ENCODE data around the gene NEGR1. TPM values are rescaled to one million over a fixed set of nuclear protein-coding genes. Genes with fewer than 3 reads are reported as not detected.

Gene NEGR1
- total RNA-seq, 2 experiments from 2014 or later = not detected

- no TSS peak for BruUV-seq (replicated peaks)
- ChIA-PET POLR2A (no interaction called here), CTCF (ENCODE audit: unreplicated experiment) (no interaction called here)
- TF ChIP-seq, protein P1, sequence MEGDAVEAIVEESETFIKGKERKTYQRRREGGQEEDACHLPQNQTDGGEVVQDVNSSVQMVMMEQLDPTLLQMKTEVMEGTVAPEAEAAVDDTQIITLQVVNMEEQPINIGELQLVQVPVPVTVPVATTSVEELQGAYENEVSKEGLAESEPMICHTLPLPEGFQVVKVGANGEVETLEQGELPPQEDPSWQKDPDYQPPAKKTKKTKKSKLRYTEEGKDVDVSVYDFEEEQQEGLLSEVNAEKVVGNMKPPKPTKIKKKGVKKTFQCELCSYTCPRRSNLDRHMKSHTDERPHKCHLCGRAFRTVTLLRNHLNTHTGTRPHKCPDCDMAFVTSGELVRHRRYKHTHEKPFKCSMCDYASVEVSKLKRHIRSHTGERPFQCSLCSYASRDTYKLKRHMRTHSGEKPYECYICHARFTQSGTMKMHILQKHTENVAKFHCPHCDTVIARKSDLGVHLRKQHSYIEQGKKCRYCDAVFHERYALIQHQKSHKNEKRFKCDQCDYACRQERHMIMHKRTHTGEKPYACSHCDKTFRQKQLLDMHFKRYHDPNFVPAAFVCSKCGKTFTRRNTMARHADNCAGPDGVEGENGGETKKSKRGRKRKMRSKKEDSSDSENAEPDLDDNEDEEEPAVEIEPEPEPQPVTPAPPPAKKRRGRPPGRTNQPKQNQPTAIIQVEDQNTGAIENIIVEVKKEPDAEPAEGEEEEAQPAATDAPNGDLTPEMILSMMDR (conservative IDR thresholded peaks at IDR 0.05; ENCODE audit: low read length) = no peak
- TF ChIP-seq EZH2phosphoT487 (IDR thresholded peaks at IDR 0.05; ENCODE audit: borderline replicate concordance, low read depth, low read length) = no peak
- H4K20me1 ChIP-seq (ENCODE audit: insufficient read depth, low read length) = no peaks in the 10 kb centered on the region
- H3K36me3 ChIP-seq (ENCODE audit: insufficient read depth, low read length) = no peaks in the 10 kb centered on the region
- no peak overlapping the region for H3K4me2 ChIP-seq (ENCODE audit: low read length)
- no peak for DNase-seq (ENCODE audit: low spot score)
- no peak overlapping the region for H3K27ac ChIP-seq (ENCODE audit: low read depth, low read length, poor library complexity, severe bottlenecking)
- no peaks in the 10 kb centered on the region for H3K9me2 ChIP-seq (ENCODE audit: insufficient read depth, low read length)
- H3K4me1 ChIP-seq (ENCODE audit: insufficient read depth, low read length, poor library complexity, severe bottlenecking) = no peaks in the 10 kb centered on the region
- intact Hi-C loops (cut with micrococcal nuclease; ENCODE audit: unreplicated experiment) = no loop called here
- H3K79me2 ChIP-seq (ENCODE audit: insufficient read depth, low read depth, low read length) = no peaks in the 10 kb centered on the region
- no peak overlapping the region for H3K4me3 ChIP-seq (ENCODE audit: low read depth, low read length, poor library complexity, severe bottlenecking)
- H2AFZ ChIP-seq (ENCODE audit: low read length) = no peak overlapping the region
- no peaks in the 10 kb centered on the region for H3K9me3 ChIP-seq (ENCODE audit: low read length)
Observed at GRCh38 chr1:71916894-71917293, 365.4 kb downstream of the NEGR1 start.

DNA sequence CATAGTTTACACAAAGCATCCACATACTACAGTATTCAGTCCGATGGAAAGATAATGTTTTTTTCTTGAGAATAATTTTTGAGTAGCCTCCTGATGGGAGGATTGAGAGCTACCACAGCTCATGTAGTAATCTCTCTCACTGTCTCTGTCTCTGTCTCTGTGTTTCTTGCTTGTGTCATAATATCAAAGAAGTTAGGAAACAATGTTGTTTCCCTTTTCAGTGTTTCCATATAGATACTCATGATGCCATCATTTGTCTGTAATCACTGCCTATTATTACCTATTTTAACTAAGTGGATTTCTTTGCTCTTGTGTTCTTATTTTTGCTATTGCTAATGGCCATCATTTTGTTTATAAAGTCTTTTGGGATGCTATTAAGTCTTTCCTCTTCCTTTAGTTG lies 367.7 kb downstream of the NEGR1 start:
- Histone ChIP-seq H3K4me2 (ENCODE audit: low read length) (no peak overlapping the region), H3K9me2 (ENCODE audit: insufficient read depth, low read length) (no peaks in the 10 kb centered on the region), H3K4me1 (ENCODE audit: insufficient read depth, low read length, poor library complexity, severe bottlenecking) (no peaks in the 10 kb centered on the region), H3K36me3 (ENCODE audit: insufficient read depth, low read length) (no peaks in the 10 kb centered on the region), H3K27ac (ENCODE audit: low read depth, low read length, poor library complexity, severe bottlenecking) (no peak overlapping the region), H3K79me2 (ENCODE audit: insufficient read depth, low read depth, low read length) (no peaks in the 10 kb centered on the region), H3K4me3 (ENCODE audit: low read depth, low read length, poor library complexity, severe bottlenecking) (no peak overlapping the region), H2AFZ (ENCODE audit: low read length) (no peak overlapping the region), H3K9me3 (ENCODE audit: low read length) (no peaks in the 10 kb centered on the region), H4K20me1 (ENCODE audit: insufficient read depth, low read length) (no peaks in the 10 kb centered on the region)
- intact Hi-C loops (cut with micrococcal nuclease; ENCODE audit: unreplicated experiment) = no loop called here
- CTCF ChIA-PET (ENCODE audit: unreplicated experiment) = no interaction called here
- TF ChIP-seq, protein P1 (conservative IDR thresholded peaks at IDR 0.05; ENCODE audit: low read length) = no peak
- TF ChIP-seq EZH2phosphoT487 (IDR thresholded peaks at IDR 0.05; ENCODE audit: borderline replicate concordance, low read depth, low read length) = no peak
- POLR2A ChIA-PET = no interaction called here
- DNase-seq (ENCODE audit: low spot score) = no peak
- BruUV-seq (replicated peaks) = no TSS peak

DNA sequence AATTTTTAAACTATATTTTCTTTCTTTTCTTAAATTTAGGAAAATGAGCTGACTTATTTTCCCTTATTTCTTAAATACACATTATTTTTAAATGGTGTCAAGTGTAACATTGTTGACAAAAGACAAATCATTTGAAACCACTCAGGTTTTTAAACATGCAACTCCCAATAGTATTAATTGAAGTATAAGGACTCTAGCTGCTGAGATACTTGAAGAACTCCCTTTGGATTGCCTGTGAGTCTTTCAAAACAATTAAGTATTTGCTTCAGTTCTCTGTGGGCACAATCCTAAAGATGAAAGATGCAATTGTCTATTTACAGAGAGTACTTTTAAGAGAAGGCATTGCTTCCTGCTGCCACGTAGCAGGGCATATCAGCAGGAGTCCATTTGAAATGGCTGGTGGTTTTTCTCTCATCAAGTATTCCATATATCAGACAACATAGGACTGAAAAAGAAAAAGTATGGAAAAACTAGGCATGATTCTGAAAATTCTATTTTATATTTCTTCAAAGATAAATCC lies 373.4 kb downstream of the NEGR1 start:
- Histone ChIP-seq H3K4me1 (ENCODE audit: insufficient read depth, low read length, poor library complexity, severe bottlenecking) (no peaks in the 10 kb centered on the region), H2AFZ (ENCODE audit: low read length) (no peak overlapping the region), H3K27ac (ENCODE audit: low read depth, low read length, poor library complexity, severe bottlenecking) (no peak overlapping the region), H4K20me1 (ENCODE audit: insufficient read depth, low read length) (no peaks in the 10 kb centered on the region), H3K36me3 (ENCODE audit: insufficient read depth, low read length) (no peaks in the 10 kb centered on the region), H3K4me2 (ENCODE audit: low read length) (no peak overlapping the region), H3K9me3 (ENCODE audit: low read length) (no peaks in the 10 kb centered on the region), H3K4me3 (ENCODE audit: low read depth, low read length, poor library complexity, severe bottlenecking) (no peak overlapping the region), H3K79me2 (ENCODE audit: insufficient read depth, low read depth, low read length) (no peaks in the 10 kb centered on the region), H3K9me2 (ENCODE audit: insufficient read depth, low read length) (no peaks in the 10 kb centered on the region)
- ChIA-PET CTCF (ENCODE audit: unreplicated experiment) (no interaction called here), POLR2A (no interaction called here)
- DNase-seq (ENCODE audit: low spot score) = no peak
- TF ChIP-seq EZH2phosphoT487 (IDR thresholded peaks at IDR 0.05; ENCODE audit: borderline replicate concordance, low read depth, low read length) = no peak
- TF ChIP-seq, protein P1 (conservative IDR thresholded peaks at IDR 0.05; ENCODE audit: low read length) = no peak
- intact Hi-C loops (cut with micrococcal nuclease; ENCODE audit: unreplicated experiment) = no loop called here
- no TSS peak for BruUV-seq (replicated peaks)

Data from OCI-LY7 (cell line).